HG02852 (cell line): ENCODE measurements around the gene C9orf85.
"Not testable (repeated sequence)": the region's sequence is repeated elsewhere in the genome, so short reads cannot be mapped to it uniquely, and the experiment has no call there.

ENCODE experiments used
- ATAC-seq: cut with Tn5 transposase; IDR thresholded peaks from one replicate; pipeline ENCODE4 v1.9.1; 2021; ENCODE audit warnings: mild to moderate bottlenecking, moderate library complexity; ENCODE audit not compliant: unreplicated experiment

C9orf85 gene

GRCh38 chr9:71911061-71911907, at the start of gene C9orf85, which contains the start of gene ABHD17B:
Gene C9orf85 (plus strand): TSS chr9:71911639. CDS start chr9:71911735, 96 bp downstream.
Gene ABHD17B (minus strand): TSS chr9:71911193. CDS start chr9:71875080, 36,113 bp downstream.
- ATAC-seq: peak; percentile 92

- no peak for ATAC-seq
Measured at GRCh38 chr9:71863631-71864030, 47.8 kb upstream of the C9orf85 start.

DNA sequence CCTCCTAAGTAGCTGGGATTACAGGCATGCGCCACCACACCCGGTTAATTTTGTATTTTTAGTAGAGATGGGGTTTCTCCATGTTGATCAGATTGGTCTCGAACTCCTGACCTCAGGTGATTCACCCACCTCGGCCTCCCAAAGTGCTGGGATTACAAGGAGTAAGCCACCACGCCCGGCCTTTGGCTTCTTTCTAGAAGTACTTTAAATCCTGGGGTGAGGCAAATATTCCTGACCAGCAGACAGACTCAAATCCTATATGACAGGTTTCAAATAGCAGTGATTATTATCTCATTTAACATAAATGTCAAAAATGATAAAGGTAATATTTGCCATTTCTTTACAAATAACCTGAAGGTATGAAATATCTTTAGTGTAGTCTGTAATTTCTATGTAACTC, 36.1 kb upstream of the C9orf85 start:
- no peak for ATAC-seq

- no peak for ATAC-seq
Measured at GRCh38 chr9:71876106-71876505, 35.3 kb upstream of the C9orf85 start.

DNA sequence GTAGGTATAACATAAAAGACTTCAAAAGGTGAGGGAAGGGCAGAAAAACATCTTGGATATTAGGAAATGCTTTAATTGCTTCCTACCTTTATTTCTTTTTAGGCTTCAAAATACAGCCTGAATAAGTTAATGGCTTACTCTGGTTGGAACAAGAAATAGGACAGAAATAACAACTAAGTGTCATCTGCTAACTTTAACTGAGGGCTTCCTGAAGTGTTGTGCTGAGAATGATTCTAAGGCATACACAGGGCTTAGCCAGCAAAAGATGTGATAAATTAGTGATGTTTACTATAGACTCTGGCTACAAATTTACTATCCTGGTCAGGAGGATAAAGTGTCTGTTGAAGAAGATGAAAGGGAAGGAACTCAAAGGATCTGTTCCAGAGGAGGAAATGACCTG, 34.6 kb upstream of the C9orf85 start:
- no peak for ATAC-seq

- no peak for ATAC-seq
Measured at GRCh38 chr9:71878327-71879274, 32.8 kb upstream of the C9orf85 start.

DNA sequence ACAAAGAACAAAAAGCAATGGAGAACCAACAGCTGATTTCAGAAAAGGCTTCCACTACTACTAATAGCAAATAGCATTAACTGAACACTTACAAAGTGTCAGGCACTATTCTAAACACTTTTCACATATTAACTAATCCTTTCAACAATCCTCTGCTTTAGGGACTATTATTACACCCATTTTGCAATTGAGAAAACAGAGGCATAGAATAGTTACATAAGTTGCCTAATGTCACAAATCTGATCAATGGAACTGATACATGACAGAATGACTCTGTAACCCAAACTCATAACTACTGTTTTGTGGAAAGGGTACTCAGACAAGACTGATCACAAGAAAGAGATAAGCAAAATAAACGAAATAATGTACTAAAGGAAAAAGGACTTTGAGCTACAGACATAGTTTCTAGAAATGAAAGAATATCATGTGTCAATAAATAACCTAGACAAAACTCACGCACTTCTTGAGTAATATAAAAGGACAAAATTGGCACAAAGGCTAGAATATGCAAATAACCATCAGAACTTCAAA, 31.7 kb upstream of the C9orf85 start:
- no peak for ATAC-seq

DNA sequence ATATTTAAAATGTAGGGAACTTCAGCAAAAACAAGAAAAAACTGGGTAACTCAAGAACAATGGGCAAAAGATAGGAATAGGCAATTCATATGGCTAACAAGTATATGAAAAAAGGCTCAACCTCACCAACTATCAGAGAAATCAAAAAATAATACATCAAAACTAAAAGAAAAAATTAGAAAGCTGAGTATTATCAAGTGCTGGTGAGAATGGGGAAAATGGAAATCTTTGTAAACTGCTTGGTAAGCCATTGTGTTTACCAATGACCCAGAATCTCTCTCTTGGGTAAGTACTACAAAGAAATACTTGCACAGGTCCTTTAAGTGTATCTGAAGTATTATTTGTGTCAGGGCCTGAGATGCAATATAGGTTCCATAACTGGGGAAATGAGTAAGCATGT, 27.4 kb upstream of the C9orf85 start:
- ATAC-seq: no peak

- ATAC-seq: no peak
Measured at GRCh38 chr9:71885467-71885866, 26.0 kb upstream of the C9orf85 start.

GRCh38 chr9:71886015-71886414, 25.4 kb upstream of the C9orf85 start:
- peak; percentile 50 for ATAC-seq

DNA sequence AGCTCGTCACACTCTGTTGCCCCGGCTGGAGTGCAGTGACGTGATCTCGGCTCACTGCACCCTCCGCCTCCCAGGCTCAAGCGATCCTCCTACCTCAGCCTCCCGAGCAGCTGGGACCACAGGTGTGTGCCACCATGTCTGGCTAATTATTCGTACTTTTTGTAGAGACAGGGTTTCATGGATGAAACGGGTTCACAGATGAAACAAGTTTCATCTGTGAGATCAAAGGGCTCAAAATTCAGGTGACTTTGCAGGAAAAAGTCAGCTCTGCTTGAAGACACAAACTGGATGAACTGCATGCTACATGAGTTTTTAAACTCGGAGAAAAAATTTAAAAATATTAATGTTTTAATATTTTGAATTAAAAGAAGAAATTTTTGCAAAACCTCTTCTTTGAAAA, 24.9 kb upstream of the C9orf85 start:
- no peak for ATAC-seq

DNA sequence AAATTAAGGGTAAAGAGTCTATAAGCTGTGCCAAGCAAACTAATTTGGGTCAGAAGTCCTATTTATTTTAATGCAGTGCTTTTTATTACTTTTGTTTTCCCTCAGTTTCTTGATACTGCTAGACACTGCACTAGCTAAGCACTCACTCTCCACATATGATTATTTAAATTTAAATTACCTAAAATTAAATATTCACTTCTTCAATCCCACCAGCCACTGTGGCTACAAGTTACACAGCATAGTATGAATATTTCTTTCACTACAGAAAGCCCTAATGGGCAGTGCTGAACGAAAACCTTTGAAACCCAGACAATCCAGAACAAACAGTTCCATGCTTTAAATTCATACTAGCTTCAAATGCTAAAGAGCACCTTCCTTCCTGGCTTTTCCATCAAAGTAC, 24.1 kb upstream of the C9orf85 start:
- no peak for ATAC-seq

DNA sequence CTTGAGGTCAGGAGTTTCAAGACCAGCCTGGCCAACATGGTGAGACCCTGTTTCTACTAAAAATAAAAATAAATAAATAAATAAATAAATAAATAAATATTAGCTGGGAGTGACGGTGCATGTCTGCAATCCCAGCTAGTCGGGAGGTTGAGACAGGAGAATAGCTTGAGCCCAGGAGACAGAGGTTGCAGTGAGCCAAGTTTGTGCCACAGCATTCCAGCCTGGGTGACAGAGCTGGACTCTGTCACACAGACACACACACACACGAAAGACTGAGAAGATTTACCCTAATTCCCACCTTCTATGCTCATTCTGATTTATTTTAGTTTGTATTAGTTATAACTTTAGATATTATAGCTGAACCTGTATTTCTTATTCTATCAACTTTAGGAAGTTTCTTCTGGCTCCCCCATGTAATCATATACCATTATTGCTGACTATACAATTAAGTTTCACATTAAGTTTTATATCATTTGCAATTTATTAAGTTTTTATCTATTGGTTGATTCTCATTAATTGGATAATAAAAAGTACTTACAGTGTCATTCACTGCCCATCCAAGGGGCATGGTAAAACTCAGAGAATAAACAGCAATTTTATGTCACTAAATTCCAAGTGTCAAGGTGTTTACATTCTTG, 21.3 kb upstream of the C9orf85 start:
- ATAC-seq: no peak

GRCh38 chr9:71891557-71892189, 19.8 kb upstream of the C9orf85 start:
- no peak for ATAC-seq

- ATAC-seq: peak; percentile 47
Measured at GRCh38 chr9:71895117-71895516, 16.3 kb upstream of the C9orf85 start.

GRCh38 chr9:71895955-71896354, 15.5 kb upstream of the C9orf85 start:
- ATAC-seq: no peak

- no peak for ATAC-seq
Measured at GRCh38 chr9:71896761-71897160, 14.7 kb upstream of the C9orf85 start.

GRCh38 chr9:71897577-71897976, 13.9 kb upstream of the C9orf85 start:
- ATAC-seq: peak; percentile 61

GRCh38 chr9:71898756-71899155, 12.7 kb upstream of the C9orf85 start:
- not testable (repeated sequence) for ATAC-seq
